SK-N-DZ (cell line): ENCODE data around the gene FRMPD4.

ENCODE experiments used
- DNase-seq: peaks from one replicate; pipeline ENCODE4 v3.0.0-alpha.2; 2015; ENCODE audit warnings: low spot score

The FRMPD4 gene

DNA sequence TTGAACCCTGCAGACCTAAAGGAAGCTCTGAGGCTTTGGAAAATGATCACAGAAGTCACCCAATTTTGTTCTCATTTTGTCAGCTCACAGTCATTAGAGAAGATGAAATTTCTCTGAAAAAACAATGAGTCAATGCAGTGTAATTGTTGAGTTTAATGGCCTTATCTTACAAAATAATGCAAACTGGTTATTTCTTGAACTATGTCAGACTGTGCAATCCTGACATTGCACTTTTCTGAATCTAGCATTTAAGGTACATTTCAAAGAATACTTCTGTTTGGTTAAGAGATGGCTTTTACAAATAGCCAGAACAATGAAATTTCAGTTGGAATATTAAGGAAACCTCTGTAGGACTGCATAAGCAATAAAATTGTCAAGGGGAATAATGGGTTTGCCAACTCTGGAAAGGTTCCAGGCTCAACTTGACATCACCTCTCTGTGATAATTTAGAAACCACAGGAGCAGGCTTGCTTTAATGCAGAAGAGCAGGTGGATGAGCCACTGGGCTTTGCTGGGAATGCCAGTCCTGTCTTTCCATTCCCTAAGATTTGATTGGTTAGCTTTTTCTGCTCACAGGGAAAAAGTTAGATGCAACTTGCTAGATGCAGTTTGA lies 222.8 kb downstream of the FRMPD4 start:
- DNase-seq: no peak

DNA sequence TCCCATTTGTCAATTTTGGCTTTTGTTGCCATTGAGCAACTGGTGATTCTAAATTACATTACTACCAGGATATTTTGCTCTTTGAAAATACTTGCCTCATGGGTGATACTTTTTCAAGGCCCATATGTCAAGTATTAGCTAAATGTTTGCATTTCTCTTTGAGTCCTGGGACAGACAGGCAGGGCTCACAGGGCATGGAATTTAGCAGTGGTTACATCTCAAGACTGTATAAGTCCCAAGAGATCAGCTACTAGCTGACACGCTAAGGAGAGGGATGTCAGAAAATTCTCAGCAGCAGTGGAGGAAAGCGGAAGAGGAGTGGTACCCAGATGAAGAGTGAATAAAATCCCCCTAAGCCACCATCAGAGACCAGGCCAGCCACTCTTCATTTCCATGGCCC lies 224.9 kb downstream of the FRMPD4 start:
- no peak for DNase-seq

DNA sequence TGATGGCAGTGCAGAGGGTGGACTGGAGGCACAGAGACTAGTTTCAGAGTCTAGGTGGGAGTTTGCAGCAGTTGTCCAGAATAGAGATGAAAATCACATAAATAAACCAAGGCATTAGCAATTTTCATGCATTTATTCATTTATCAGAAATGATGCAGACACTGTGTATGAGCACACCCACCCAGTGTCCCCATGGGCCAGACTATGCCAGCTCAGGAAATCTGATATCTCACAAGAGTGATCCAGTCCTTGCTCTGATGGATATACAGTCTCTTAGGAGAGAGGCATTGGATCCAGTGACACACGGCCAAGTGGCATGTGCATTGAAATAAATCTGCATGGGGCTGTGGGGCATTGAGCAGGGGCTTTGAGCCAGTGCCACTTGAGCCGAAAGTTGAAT lies 228.2 kb downstream of the FRMPD4 start:
- DNase-seq: no peak

DNA sequence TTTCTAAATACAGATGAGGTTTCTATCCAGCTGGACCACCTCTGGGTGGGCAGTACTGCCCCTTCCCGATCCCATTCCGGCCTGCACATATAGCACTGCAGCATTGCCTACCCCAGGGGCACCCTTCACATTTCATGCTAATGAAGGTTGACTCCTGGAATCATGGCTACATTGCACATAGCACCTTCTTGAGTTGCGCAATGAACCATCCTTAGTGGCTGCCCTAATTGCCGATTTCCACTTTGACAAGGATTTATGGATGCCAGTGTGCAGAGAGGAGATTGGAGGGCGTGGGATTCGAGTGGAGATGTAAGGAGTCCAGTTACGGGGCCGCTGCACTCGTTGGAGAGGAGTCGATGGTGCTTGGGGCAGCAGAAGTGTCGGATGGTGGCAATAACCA lies 229.0 kb downstream of the FRMPD4 start:
- DNase-seq: no peak

DNA sequence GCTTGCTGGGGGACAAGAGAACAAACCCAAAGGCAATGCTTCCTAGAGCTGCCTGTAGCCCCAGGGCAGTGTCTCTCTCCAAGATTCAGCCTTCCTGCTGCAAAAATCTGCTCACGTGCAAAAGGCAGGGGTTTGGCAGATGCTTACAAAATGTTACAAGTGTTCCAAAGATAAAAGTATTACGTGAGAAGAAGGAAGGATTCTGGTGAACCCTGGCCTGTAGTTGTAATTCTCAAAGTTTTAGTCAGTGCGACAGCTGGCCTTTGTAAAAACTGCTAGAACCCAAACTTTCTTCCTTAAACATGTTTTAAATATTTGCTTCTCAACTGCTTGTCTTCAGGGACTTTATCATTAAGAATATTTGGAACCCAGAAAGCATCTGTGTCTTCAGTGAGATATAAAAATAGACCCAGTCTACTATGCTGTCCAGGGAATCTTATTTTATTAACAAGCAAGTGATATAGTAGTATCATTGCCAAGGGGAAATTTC lies 232.3 kb downstream of the FRMPD4 start:
- no peak for DNase-seq

DNA sequence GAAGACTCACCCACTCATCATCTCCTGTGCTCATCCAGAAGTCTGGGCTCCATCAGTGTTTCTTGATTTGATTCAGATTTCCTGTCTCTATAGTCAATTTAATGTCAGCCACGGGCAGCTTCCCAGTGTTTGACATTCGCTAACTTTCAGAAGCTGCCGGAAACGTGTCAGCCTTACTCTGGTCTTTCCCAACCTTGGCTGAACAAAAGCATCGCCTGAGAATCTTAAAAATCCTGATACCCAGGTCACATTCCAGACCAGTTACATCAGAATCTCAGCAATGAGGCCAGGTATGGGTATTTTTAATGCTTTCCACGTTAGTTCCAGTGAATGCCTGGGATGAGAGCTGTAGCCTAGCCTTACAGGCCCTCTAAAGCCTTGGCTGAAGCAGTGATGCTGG lies 233.8 kb downstream of the FRMPD4 start:
- no peak for DNase-seq

DNA sequence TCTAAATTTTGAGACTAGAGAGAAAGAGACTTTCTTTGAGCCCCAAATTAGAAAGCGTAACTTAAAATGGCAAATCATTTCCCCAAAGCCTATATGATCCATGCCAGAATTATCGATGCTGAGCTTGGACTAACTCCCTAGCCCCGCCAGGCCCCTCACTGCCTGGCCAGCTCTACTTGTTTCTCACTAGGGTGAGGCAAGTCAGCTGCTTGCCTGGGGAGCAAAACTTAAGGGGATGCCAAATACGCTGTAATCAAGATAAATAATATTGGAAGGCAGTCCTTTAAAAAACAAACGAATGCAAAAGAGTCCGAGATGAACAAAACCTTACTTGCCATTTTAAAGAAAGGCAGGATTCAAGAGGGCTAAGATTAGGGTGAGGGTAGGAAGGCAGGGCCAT lies 236.0 kb downstream of the FRMPD4 start:
- DNase-seq: no peak

DNA sequence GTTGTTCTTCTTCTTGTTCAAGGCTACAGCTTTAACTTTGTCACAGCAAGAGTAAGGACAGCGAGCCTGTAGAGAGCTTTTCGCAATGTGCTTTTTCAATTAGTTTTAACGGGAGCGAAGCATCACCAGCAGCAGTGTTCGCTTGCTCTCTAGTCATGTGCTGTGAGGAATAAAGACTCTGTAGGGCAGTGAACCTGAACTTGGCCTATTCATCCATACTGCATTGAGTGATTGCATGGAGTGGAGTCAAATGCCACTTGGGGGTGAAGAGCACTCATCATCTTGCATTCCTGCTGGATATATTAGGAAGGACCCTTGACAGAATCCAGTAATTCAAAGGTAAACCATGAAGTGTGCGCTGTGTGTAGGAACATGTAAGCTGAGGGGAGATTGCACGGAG lies 240.0 kb downstream of the FRMPD4 start:
- no peak for DNase-seq

DNA sequence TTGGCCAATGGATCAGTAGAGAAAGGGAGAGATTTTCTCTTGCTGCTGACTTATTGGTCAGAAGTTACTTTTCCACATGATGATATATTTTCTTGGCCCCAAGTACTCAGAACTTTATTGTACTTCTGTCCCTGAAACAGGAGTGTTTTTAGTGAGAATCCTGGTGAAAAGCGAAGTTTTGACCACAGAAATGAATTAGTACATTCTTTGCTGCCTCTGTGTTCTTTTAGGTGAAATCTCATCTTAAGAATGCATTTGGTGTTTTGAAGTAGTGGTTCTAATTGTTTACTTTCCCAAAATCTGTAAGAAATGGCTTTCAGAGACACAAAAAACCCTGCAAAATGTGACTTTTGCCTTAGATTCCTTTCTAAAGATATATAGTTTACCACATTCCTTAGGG lies 240.4 kb downstream of the FRMPD4 start:
- no peak for DNase-seq

DNA sequence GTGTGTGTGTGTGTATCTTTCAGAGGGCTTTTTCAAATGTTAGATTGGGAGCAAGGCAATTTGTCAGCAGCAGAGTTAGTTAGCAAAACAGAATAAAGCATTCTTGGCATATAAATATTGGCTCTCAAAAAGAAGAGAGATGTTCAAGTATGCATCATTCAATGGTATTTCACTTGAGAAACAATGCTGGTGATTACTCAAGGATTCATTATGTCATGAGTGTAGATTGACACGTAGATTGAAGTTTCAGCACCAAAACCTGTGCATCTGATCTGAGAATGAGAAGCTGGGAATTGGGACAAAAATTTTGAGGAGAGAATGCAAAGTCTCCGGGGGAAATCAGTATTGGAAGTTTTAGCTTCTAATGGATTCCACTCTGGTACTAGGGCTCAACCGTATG lies 241.4 kb downstream of the FRMPD4 start:
- no peak for DNase-seq

DNA sequence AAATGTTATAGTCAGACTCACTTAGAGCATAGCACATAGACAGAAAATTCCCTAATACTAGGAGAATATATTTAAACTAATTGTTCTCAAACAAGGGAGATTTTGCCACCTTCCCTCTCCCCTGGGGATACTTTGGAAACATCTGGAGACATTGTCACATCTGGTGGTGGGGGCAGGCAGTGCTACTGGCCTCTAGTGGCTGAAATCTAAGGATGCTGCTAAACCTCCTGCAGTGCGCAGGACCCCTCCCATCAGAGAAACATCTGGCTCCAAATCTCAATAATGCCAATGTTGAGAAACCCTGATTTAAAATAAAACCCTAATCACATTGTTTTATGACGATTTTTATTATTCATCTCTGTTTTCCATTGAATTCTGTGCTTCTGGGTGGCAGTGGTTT lies 244.9 kb downstream of the FRMPD4 start:
- no peak for DNase-seq

DNA sequence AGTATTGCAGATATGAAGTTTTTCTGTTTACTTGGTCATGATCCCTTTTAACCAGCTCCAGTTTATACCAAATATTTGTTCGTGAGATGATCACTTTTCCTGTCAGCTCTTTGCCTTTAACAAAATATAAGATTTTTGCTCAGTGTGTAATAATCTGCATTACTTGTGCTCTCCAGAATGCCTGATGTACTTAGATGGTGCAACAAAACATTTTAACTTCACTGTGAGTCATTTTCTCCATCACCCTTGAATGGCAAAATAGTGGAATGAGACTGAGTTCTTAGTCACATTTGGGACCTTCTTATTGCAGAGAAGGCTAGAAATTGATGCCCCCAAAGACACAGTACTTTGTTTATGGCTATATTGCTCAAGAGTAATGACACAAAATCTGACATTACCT lies 252.0 kb downstream of the FRMPD4 start:
- no peak for DNase-seq

DNA sequence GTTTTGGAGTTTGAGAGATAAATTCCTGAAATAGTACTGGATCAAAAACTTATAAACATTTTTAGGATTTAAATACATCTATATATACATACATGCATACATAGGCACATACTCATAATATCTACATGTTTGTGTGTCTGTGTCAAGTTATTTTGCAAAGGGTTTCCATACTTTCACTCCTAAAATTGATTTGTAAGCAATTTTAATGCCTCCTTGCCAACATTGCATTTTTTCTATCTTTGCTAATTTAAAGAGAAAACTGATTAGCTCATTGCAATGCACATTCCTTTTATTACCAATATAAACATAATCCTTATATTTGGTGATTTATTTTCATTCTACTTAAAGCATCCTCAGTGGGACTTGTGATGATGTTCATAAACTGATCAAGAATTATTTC lies 258.3 kb downstream of the FRMPD4 start:
- DNase-seq: no peak

DNA sequence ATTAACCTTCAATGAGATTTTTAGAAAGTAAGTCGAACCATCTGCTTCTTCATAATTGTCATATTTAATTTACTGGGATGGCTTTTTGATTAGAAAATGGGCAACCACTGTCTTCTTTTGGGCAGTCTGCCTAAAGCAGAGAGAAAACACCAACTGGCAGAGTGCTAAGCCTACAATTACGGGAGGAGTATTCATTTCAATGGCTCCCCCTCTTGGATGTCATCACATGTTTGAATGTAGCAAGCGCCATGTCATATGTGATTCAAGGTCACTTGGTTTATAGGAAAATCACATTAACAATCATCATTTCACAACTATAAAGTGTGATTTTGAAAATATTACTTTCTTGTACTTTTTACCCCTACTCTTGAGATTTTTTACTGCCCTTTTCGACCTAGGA lies 261.9 kb downstream of the FRMPD4 start:
- DNase-seq: no peak

DNA sequence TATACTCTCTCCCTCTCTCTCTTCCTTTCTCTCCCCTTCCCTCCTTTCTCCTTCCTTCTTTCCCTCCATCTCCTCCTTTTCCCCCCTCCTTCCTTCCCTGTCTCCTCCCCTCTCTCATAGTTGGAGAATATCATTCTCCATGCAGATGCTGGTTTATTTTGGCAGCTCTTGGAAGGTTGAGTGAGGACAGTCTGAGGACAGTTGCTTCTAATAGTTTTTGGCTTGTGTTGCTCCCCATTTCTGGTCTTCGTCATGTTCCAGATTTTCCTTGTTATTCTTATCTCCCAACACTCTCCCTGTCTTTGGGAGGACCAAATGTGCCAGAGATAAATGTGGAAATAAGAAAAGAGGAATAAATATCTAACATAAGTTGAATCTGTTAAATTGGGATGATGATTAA lies 263.0 kb downstream of the FRMPD4 start:
- DNase-seq: no peak

DNA sequence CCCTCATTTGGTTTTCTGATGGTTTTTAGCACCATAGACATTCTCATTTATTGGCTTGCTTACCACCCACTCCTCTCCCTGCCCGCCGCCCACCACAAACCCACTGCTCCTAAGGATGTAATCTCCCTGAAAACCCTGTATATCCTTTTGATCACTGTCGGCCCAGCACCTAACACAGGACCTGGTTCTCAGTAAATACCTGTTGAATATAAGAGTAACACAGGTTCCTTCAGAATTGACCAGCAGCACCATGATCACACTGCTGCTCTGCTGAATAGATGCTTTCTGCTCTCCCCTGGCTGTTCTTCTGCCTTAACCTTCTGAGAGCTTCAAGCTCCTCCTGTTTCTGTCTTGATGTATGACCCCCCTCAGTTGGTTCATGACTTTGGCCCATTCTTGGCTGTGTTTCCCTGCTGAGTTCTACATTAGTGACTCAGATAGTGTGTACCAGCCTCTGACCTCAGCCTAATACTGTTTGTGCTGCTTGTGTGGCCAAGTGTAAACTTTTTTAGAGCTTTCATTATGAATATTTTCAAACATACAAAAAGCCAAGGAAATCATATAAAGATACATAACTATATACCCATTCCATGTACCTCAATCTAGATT lies 265.3 kb downstream of the FRMPD4 start:
- no peak for DNase-seq

DNA sequence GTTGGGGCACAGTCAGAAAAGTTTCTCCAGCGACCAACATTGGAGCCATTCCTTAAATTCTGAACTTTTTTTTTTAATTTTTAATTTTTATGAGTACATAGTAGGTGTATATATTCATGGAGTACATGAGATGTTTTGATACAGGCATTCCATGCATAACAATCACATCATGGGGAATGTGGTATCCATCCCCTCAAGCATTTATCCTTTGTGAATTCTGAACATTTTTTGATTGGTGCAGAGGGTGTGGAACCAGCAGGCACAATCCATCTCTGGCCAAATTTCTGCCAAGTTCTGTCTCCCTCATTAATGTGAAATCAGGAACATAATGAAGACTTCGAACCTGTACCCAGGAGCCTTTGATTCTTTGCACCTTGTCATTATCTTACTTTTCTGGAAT lies 267.0 kb downstream of the FRMPD4 start:
- no peak for DNase-seq

DNA sequence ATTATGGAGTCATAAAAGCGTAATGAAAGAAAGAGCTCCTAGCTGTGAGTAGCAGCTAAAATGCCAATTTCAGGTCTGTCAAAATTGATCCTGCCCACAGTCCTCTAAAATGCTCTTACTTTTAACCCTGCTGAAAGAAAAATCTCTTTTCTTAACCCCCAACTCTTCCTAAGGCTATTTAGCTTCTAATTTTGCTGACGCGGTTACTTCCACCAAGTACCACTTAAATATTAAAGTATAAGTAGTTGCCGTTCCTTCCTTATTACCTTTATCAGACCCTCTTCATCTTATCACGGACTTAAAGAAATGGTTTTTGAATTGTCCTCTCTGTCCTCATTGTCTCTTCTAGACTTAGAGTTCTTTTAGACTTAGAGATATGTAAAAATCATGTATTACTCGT lies 272.2 kb downstream of the FRMPD4 start:
- DNase-seq: no peak

DNA sequence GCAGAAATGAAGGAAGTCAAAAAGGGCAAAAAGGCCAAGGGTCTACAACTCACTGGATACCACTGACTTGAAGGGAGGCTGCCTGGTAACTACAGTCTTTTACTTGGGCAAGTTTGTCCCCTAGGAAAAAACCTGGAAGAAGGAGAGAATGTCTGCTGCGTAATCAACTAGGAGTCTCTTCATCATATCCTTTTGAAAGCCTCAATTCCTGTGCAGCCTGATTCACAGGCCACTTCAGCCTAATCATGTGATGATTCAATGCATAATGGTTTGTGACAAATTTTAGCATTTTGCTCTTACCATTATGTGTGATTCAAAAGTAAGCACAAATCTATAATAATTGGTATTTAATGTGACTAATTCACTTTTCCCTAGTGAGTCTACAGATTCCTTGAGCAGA lies 273.6 kb downstream of the FRMPD4 start:
- no peak for DNase-seq

DNA sequence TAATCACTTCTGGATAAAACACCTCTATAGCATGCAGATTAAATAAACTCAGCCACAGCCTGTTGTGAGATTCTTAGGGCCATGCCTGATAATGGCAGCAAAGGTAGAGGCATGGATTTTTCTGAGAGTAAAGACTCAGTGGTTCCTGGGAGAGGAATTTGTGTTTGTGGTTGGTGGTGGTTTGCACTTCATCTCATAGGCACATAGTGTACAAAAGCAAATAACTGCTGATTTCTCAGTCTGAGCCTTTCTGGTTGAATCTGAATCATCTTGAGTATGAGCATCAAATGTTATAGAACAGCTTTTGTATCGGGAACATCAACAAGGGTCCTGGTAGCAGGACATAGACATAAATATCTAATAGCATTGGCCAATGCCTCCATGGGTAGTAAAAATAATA lies 274.3 kb downstream of the FRMPD4 start:
- no peak for DNase-seq

DNA sequence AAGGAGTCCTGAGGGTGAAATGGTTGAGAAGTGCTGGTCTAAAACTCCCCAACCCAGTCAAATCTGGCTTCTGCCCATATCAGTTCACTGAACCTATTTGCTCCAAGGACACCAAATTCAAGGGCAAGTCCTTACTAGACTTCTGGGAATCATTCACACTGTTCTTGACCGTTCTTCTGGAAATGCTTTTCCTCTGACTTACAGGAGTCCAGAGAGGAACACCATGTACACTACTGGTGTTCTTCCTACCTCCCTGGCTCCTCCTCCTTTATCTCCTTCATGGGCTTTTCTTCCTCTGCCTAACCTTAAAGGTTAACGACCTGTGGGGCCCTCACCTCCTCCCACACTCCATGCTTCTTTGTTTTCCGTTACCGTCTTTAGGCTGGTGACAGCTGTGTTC lies 281.3 kb downstream of the FRMPD4 start:
- DNase-seq: no peak

DNA sequence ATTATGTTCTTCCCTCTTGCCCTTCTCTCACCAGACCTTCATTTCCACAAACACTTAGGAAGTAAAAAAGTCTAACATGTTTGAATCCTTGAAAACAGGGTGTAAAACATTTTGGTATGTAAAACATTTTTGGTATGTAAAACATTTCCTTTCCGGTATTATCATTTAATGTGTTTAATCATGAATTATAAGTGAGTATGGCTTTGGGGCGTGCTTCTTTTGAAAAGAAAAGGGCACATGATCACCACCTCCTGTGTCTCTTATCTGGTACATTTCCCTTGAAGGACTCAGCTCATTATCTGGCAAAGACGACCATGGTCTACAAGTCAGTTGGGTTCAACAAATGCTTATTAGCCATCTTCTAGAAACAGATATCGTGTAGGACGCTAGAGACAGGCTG lies 283.6 kb downstream of the FRMPD4 start:
- no peak for DNase-seq

DNA sequence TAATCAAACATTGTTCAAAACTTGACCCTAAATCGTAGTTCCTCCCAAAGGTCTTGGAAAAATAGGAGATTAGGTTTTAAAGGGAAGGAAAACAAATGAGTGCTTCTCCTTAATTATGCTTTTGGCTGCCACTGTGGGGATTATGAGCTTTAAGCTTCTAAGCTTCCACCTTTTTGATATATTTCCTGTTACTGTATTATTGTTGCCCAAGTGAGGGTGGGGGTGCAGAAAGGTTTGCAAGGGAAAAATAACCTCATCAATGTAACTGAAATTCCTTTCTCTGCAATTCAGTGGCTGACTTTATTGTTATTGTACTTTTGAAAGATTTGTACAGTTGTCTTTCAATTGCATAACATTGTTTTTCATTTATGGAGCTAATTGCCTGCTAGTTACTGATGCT lies 285.1 kb downstream of the FRMPD4 start:
- DNase-seq: no peak

DNA sequence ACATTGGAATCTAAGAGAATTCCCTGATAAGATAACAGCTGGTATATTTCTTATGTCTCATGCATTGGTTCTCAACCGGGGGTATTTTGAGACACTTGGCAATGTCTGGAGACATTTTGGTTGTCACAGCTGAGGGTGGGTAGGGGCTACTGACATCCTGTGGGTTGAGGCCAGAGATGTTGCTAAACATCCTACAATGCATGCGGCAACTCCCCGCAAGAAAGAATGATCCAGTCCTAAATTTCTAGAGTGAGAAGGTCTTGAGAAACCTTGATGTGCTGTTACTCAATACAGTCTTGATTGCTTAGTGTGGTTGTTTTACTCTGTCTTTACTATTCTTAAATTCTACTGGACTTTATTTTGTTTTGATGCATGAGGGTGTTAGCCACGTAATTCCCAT lies 287.2 kb downstream of the FRMPD4 start:
- no peak for DNase-seq
